ENCODE results near the gene NTHL1.

The NTHL1 gene

GRCh38 chr16:2035431-2036199 is 12.0 kb downstream of the NTHL1 start (continued):
- no peak for TF ChIP-seq ZNF791 (tag by site-specific recombination; IDR thresholded peaks at IDR 0.05)
- no peak for TF ChIP-seq KLF16 (tag by site-specific recombination; IDR thresholded peaks at IDR 0.05)
- peak; percentile 91 for TF ChIP-seq ZFHX2 (tag by site-specific recombination; conservative IDR thresholded peaks at IDR 0.05)
- TF ChIP-seq ZNF146 (tag by site-specific recombination; IDR thresholded peaks at IDR 0.05): no peak
- no peak for TF ChIP-seq ZNF529 (tag by site-specific recombination; IDR thresholded peaks at IDR 0.05; ENCODE audit: insufficient replicate concordance)
- no peak for TF ChIP-seq YY2 (tag by site-specific recombination; IDR thresholded peaks at IDR 0.05)
- TF ChIP-seq ZEB2 (tag by site-specific recombination; IDR thresholded peaks at IDR 0.05): peak; percentile 37; the same call in 1 of the 2 replicates
- TF ChIP-seq ZNF792 (tag by site-specific recombination; IDR thresholded peaks at IDR 0.05): no peak
- TF ChIP-seq KLF1 (tag by site-specific recombination; IDR thresholded peaks at IDR 0.05): no peak
- TF ChIP-seq BCL11B (tag by site-specific recombination; IDR thresholded peaks at IDR 0.05; ENCODE audit: low read depth): 0 out of 2 replicates have a peak, but pooled peaks have one; percentile 26
- TF ChIP-seq TSHZ1 (tag by site-specific recombination; IDR thresholded peaks at IDR 0.05; ENCODE audit: borderline replicate concordance): no peak
- peak; percentile 53; the same call in 1 of the 2 replicates for TF ChIP-seq ZNF18 (tag by site-specific recombination; IDR thresholded peaks at IDR 0.05)
- no peak for TF ChIP-seq ZNF776 (tag by site-specific recombination; IDR thresholded peaks at IDR 0.05; ENCODE audit: borderline replicate concordance)
- TF ChIP-seq ZNF341 (tag by site-specific recombination; IDR thresholded peaks at IDR 0.05; ENCODE audit: low read depth): 0 out of 2 replicates have a peak, but pooled peaks have one; percentile 44
- TF ChIP-seq GLIS1 (tag by site-specific recombination; IDR thresholded peaks at IDR 0.05): peak; percentile 96
- TF ChIP-seq EGR2 (tag by site-specific recombination; IDR thresholded peaks at IDR 0.05; ENCODE audit: low read depth): peak; percentile 91
- no peak for TF ChIP-seq ZNF521 (tag by site-specific recombination; IDR thresholded peaks at IDR 0.05)
- TF ChIP-seq ZNF629 (tag by site-specific recombination; IDR thresholded peaks at IDR 0.05): no peak
- no peak for TF ChIP-seq ZNF274 (IDR thresholded peaks at IDR 0.05; ENCODE audit: low read length)
- no peak for TF ChIP-seq ZNF274 (tag by site-specific recombination; IDR thresholded peaks at IDR 0.05; ENCODE audit: borderline replicate concordance)
- peak; percentile 76; the same call in 1 of the 2 replicates for TF ChIP-seq ZNF76 (tag by site-specific recombination; IDR thresholded peaks at IDR 0.05; ENCODE audit: borderline replicate concordance, low read depth)
- TF ChIP-seq MZF1 (tag by site-specific recombination; IDR thresholded peaks at IDR 0.05; ENCODE audit: borderline replicate concordance): no peak
- no peak for TF ChIP-seq SCRT2 (tag by site-specific recombination; IDR thresholded peaks at IDR 0.05)
- TF ChIP-seq ZNF138 (tag by site-specific recombination; IDR thresholded peaks at IDR 0.05; ENCODE audit: borderline replicate concordance): no peak
- no peak for TF ChIP-seq SP2 (tag by site-specific recombination; IDR thresholded peaks at IDR 0.05)
- no peak for TF ChIP-seq ZNF19 (tag by site-specific recombination; IDR thresholded peaks at IDR 0.05; ENCODE audit: low read depth)
- TF ChIP-seq ZNF266 (tag by site-specific recombination; IDR thresholded peaks at IDR 0.05; ENCODE audit: low read depth): no peak
- no peak for TF ChIP-seq ZNF133 (tag by site-specific recombination; IDR thresholded peaks at IDR 0.05)
- TF ChIP-seq ZNF585B (tag by site-specific recombination; IDR thresholded peaks at IDR 0.05): no peak
- no peak for TF ChIP-seq ZBTB44 (tag by site-specific recombination; IDR thresholded peaks at IDR 0.05)
- no peak for TF ChIP-seq ZNF391 (tag by site-specific recombination; IDR thresholded peaks at IDR 0.05; ENCODE audit: borderline replicate concordance, low read depth)
- TF ChIP-seq ZNF423 (tag by site-specific recombination; IDR thresholded peaks at IDR 0.05): peak; percentile 76
- TF ChIP-seq ZNF544 (tag by site-specific recombination; IDR thresholded peaks at IDR 0.05): no peak
- peak; percentile 60 for TF ChIP-seq GLIS2 (tag by site-specific recombination; IDR thresholded peaks at IDR 0.05)
